GM23248 (cell line): ENCODE data around the gene LIMA1.

ENCODE experiments used
- EZH2 ChIP-seq: fragments of 200-600 bp; sonication (generic); IDR thresholded peaks from 2 replicates; pipeline ENCODE4 v1.6.1; 2018; ENCODE audit warnings: antibody characterized with exemption, mild to moderate bottlenecking; ENCODE audit not compliant: insufficient read depth, poor library complexity, severe bottlenecking
- EZH2phosphoT487 ChIP-seq: fragments of 200-600 bp; sonication (generic); IDR thresholded peaks from 2 replicates; pipeline ENCODE4 v1.6.1; 2018; ENCODE audit warnings: antibody characterized with exemption, moderate library complexity, mild to moderate bottlenecking, low read depth; ENCODE audit not compliant: insufficient read depth

- no peak for TF ChIP-seq EZH2phosphoT487
- TF ChIP-seq EZH2: no peak
Measured at GRCh38 chr12:50197297-50197727, 86.0 kb downstream of the LIMA1 start.
